ENCODE data around the gene PRR27.
"Not testable (repeated sequence)": the region's sequence is repeated elsewhere in the genome, so short reads cannot be mapped to it uniquely, and the experiment has no call there.

Gene PRR27

DNA sequence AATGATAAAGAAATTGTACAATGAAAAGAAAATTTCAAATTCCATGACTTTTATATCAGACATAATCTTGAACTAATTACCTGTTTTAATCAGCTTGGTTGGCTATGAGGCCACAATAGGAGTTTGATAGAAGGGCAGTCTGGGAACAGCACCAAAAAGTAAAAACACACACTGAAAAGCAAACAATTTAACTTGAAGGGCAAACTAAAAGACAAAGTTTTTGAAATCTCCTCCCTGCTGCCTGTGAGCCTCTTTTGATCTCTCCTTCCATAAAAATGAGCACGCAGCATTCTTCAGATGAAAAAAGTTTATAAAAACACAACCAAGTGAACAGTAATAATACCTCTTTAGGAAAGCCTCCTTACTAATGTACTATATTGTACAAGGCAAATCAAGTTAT, 49.6 kb downstream of the PRR27 start:
- no peak for DNase-seq

DNA sequence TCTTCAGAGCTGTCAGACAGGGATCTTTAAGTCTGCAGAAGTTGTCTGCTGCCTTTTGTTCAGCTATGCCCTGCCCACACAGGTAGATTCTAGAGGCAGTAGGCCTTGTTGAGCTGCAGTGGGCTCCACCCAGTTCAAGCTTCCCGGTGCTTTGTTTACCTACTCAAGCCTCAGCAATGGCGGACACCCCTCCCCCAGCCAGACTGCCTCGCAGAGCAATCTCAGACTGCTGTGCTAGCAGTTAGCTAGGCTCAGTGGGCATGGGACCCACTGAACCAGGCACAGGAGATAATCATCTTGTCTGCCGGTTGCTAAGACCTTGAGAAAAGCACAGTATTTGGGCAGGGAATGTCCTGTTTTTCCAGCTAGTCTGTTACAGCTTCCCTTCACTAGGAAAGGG, 58.7 kb downstream of the PRR27 start:
- not testable (repeated sequence) for DNase-seq

Measured in activated CD4-positive, alpha-beta T cell treated with anti-CD3 and anti-CD28 coated beads, Interleukin-10, Interleukin-2, amounts not matched to agents 100 ng/mL and 50 ng/mL, durations not matched to agents 16 hours and 8 hours (primary cell).